HepG2 (cell line): Measurements from ENCODE around the gene SLC2A11. TPM values are rescaled to one million over a fixed set of nuclear protein-coding genes. Genes with fewer than 3 reads are reported as not detected.

Experiments
- ATF3 ChIP-seq: sonication (generic); formaldehyde crosslinking; IDR thresholded peaks from 2 replicates; pipeline ENCODE4 v1.4.0; 2020; ENCODE audit warnings: missing genetic modification reagents
- BCL6 ChIP-seq: IDR thresholded peaks from 2 replicates; pipeline ENCODE4 v1.6.1; 2016; ENCODE audit warnings: missing genetic modification reagents, missing compliant biosample characterization
- CREBL2 ChIP-seq: sonication (generic); formaldehyde crosslinking; IDR thresholded peaks from 2 replicates; pipeline ENCODE4 v1.8.1; 2023; ENCODE audit warnings: missing genetic modification reagents, mild to moderate bottlenecking, borderline replicate concordance
- DNMT3B ChIP-seq: conservative IDR thresholded peaks from 2 replicates; pipeline ENCODE4 v1.6.1; 2016; ENCODE audit warnings: missing biosample characterization, control low read depth
- E2F5 ChIP-seq: sonication (generic); formaldehyde crosslinking; conservative IDR thresholded peaks from 2 replicates; pipeline ENCODE4 v1.4.0; 2020; ENCODE audit warnings: missing genetic modification reagents
- GATAD2A ChIP-seq: IDR thresholded peaks from 2 replicates; pipeline ENCODE4 v1.6.1; 2016
- GTF2F1 ChIP-seq: fragments of 150-350 bp; IDR thresholded peaks from 2 replicates; pipeline ENCODE4 v1.6.1; 2014; ENCODE audit warnings: low read length
- HDAC1 ChIP-seq: sonication (generic); formaldehyde crosslinking; IDR thresholded peaks from 2 replicates; pipeline ENCODE4 v1.5.1; 2020; ENCODE audit warnings: mild to moderate bottlenecking, missing genetic modification reagents
- HMG20B ChIP-seq: conservative IDR thresholded peaks from 2 replicates; pipeline ENCODE4 v1.6.1; 2016; ENCODE audit warnings: missing genetic modification reagents, missing compliant biosample characterization
- HMGA1 ChIP-seq: sonication (generic); formaldehyde crosslinking; conservative IDR thresholded peaks from 2 replicates; pipeline ENCODE4 v1.4.0; 2020; ENCODE audit warnings: missing genetic modification reagents
- HNRNPUL1 ChIP-seq: fragments of 200-400 bp; formaldehyde crosslinking; IDR thresholded peaks from 2 replicates; pipeline ENCODE4 v1.6.1; 2017; ENCODE audit warnings: low read depth, mild to moderate bottlenecking, low read length, moderate library complexity
- ISX ChIP-seq: sonication (generic); formaldehyde crosslinking; conservative IDR thresholded peaks from 2 replicates; pipeline ENCODE4 v1.5.0; 2020; ENCODE audit warnings: missing genetic modification reagents
- MAZ ChIP-seq, 2 experiments: sonication (generic) in 1 of 2; formaldehyde crosslinking in 1 of 2; IDR thresholded peaks; 2 replicates each; pipeline versions ENCODE4 v1.5.0 to v1.6.1; 2012 to 2020; ENCODE audit warnings: low read depth in 2 of 2, mild to moderate bottlenecking in 2 of 2, borderline replicate concordance in 1 of 2, improper control_type of control experiment in 1 of 2, low read length in 1 of 2, missing genetic modification reagents in 1 of 2, moderate library complexity in 1 of 2
- MTA1 ChIP-seq: sonication (generic); formaldehyde crosslinking; IDR thresholded peaks from 2 replicates; pipeline ENCODE4 v1.4.0; 2020; ENCODE audit warnings: missing genetic modification reagents, mild to moderate bottlenecking, borderline replicate concordance
- NFATC3 ChIP-seq: sonication (generic); formaldehyde crosslinking; IDR thresholded peaks from 2 replicates; pipeline ENCODE4 v1.5.1; 2020; ENCODE audit warnings: mild to moderate bottlenecking, missing genetic modification reagents
- POLR2AphosphoS5 ChIP-seq: IDR thresholded peaks from 2 replicates; pipeline ENCODE4 v1.6.1; 2012; ENCODE audit warnings: low read depth, low read length
- REPIN1 ChIP-seq: sonication (generic); formaldehyde crosslinking; IDR thresholded peaks from 2 replicates; pipeline ENCODE4 v1.8.0; 2022; ENCODE audit warnings: missing genetic modification reagents, low read depth, mild to moderate bottlenecking, borderline replicate concordance
- SALL1 ChIP-seq: sonication (generic); formaldehyde crosslinking; IDR thresholded peaks from 2 replicates; pipeline ENCODE4 v1.8.0; 2022; ENCODE audit warnings: mild to moderate bottlenecking, missing genetic modification reagents
- SP4 ChIP-seq: sonication (generic); formaldehyde crosslinking; IDR thresholded peaks from 2 replicates; pipeline ENCODE4 v1.8.1; 2023; ENCODE audit warnings: mild to moderate bottlenecking, missing genetic modification reagents
- TFE3 ChIP-seq: IDR thresholded peaks from 2 replicates; pipeline ENCODE4 v1.6.1; 2016
- ZFAT ChIP-seq: sonication (generic); formaldehyde crosslinking; conservative IDR thresholded peaks from 2 replicates; pipeline ENCODE4 v1.8.1; 2023; ENCODE audit warnings: missing genetic modification reagents, inconsistent platforms
- ZNF263 ChIP-seq: sonication (generic); formaldehyde crosslinking; IDR thresholded peaks from 2 replicates; pipeline ENCODE4 v1.4.0; 2020; ENCODE audit warnings: missing genetic modification reagents
- ZNF577 ChIP-seq: sonication (generic); formaldehyde crosslinking; IDR thresholded peaks from 2 replicates; pipeline ENCODE4 v1.4.0; 2020; ENCODE audit warnings: mild to moderate bottlenecking, low read depth, missing genetic modification reagents, borderline replicate concordance
- ZNF597 ChIP-seq: sonication (generic); formaldehyde crosslinking; IDR thresholded peaks from 2 replicates; pipeline ENCODE4 v1.5.0; 2020; ENCODE audit warnings: missing genetic modification reagents
- ZNF768 ChIP-seq: sonication (generic); formaldehyde crosslinking; IDR thresholded peaks from 2 replicates; pipeline ENCODE4 v1.4.0; 2020; ENCODE audit warnings: missing genetic modification reagents
- ZNF781 ChIP-seq: sonication (generic); formaldehyde crosslinking; IDR thresholded peaks from 2 replicates; pipeline ENCODE4 v1.5.1; 2020; ENCODE audit warnings: borderline replicate concordance, mild to moderate bottlenecking, missing genetic modification reagents; ENCODE audit errors: not compliant biosample characterization
- ZNF850 ChIP-seq: sonication (generic); formaldehyde crosslinking; conservative IDR thresholded peaks from 2 replicates; pipeline ENCODE4 v1.9.0; 2021; ENCODE audit warnings: mild to moderate bottlenecking, missing genetic modification reagents
- polyA plus RNA-seq, 8 experiments: library from polyadenylated mRNA; depleted of rRNA in 3 of 8; stranded (reverse) in 7 of 8; unstranded in 1 of 8; fragments of >200 nt; fragmentation: Illumina TruSeq in 4 of 8; extraction: Trizol in 4 of 8; gene quantifications; 2 replicates each; pipeline versions ENCODE4 v1.2.1 to v1.2.3, GENCODE V29; 2011 to 2016; ENCODE audit warnings: low read depth in 4 of 8, missing spikeins in 1 of 8, mixed read lengths in 1 of 8; ENCODE audit not compliant: insufficient read depth in 1 of 8
- total RNA-seq, 5 experiments: library from RNA; depleted of rRNA; stranded (reverse); fragments of >200 nt; fragmentation: Illumina TruSeq; extraction: Trizol; gene quantifications; 2 replicates each; pipeline ENCODE4 v1.2.3, GENCODE V29; 2016; ENCODE audit warnings: low read depth in 1 of 5

The SLC2A11 gene
- total and polyA plus RNA-seq, 2 of the 13 experiments (the other 11 are each of a cell fraction or from before 2014, with no cell fraction given) = 15.2 to 15.4 TPM

- TF ChIP-seq ZNF768 (CRISPR knock-in tag) (no peak), BCL6 (CRISPR knock-in tag) (peak; percentile 28; the same call in 1 of the 2 replicates), ZNF263 (CRISPR knock-in tag) (0 out of 2 replicates have a peak, but pooled peaks have one; percentile 48), HMG20B (CRISPR knock-in tag) (no peak), NFATC3 (CRISPR knock-in tag) (peak; percentile 66; the same call in 1 of the 2 replicates), GTF2F1 (no peak), ISX (CRISPR knock-in tag) (peak; percentile 62; the same call in 1 of the 2 replicates), MAZ (IDR thresholded peaks at IDR 0.05; ENCODE audit: borderline replicate concordance, low read depth, low read length) (no peak), MAZ (CRISPR knock-in tag; IDR thresholded peaks at IDR 0.05; ENCODE audit: low read depth) (0 out of 2 replicates have a peak, but pooled peaks have one; percentile 17), TFE3 (0 out of 2 replicates have a peak, but pooled peaks have one; percentile 53), POLR2AphosphoS5 (peak; percentile 90), REPIN1 (0 out of 2 replicates have a peak, but pooled peaks have one; percentile 23), E2F5 (CRISPR knock-in tag) (no peak), CREBL2 (CRISPR knock-in tag) (0 out of 2 replicates have a peak, but pooled peaks have one; percentile 70), GATAD2A (CRISPR knock-in tag) (no peak), HNRNPUL1 (no peak), SALL1 (CRISPR knock-in tag) (peak; percentile 68; the same call in 1 of the 2 replicates), HDAC1 (no peak), ZFAT (CRISPR knock-in tag) (no peak), ZNF577 (CRISPR knock-in tag) (no peak), HMGA1 (CRISPR knock-in tag) (no peak), MTA1 (CRISPR knock-in tag) (no peak), SP4 (CRISPR knock-in tag) (no peak), ATF3 (CRISPR knock-in tag) (no peak), ZNF781 (peak; percentile 24), DNMT3B (CRISPR knock-in tag) (no peak), ZNF850 (CRISPR knock-in tag) (no peak), ZNF597 (no peak)
Measured at GRCh38 chr22:23857606-23858483, at the start of gene SLC2A11 (continued).
